GM21360 (cell line): ENCODE measurements around the gene NLGN4Y.
"Not testable (repeated sequence)": the region's sequence is repeated elsewhere in the genome, so short reads cannot be mapped to it uniquely, and the experiment has no call there.

Experiments used
- ATAC-seq: cut with Tn5 transposase; IDR thresholded peaks from one replicate; pipeline ENCODE4 v1.9.1; 2021; ENCODE audit warnings: mild to moderate bottlenecking, moderate library complexity; ENCODE audit not compliant: unreplicated experiment

Gene NLGN4Y

GRCh38 chrY:14834103-14835060, 310.1 kb downstream of the NLGN4Y start:
- no peak for ATAC-seq

- ATAC-seq: no peak
These were observed 313.1 kb downstream of the NLGN4Y start for GRCh38 chrY:14837466-14837865.

GRCh38 chrY:14850734-14851133, 326.4 kb downstream of the NLGN4Y start:
- ATAC-seq: no peak

GRCh38 chrY:14860448-14860847, 336.1 kb downstream of the NLGN4Y start:
- ATAC-seq: no peak

GRCh38 chrY:14861033-14861432, 336.7 kb downstream of the NLGN4Y start:
- not testable (repeated sequence) for ATAC-seq

GRCh38 chrY:14871971-14872370, 347.6 kb downstream of the NLGN4Y start:
- no peak for ATAC-seq
